GM12801 (cell line): ENCODE data around the gene DNAH8.

Experiments
- TF ChIP-seq, protein P1 (sequence below): IDR thresholded peaks from one replicate; pipeline ENCODE4 v1.5.1; 2011; ENCODE audit warnings: control low read depth; ENCODE audit not compliant: insufficient read length; ENCODE audit errors: extremely low read depth

DNAH8 gene

DNA sequence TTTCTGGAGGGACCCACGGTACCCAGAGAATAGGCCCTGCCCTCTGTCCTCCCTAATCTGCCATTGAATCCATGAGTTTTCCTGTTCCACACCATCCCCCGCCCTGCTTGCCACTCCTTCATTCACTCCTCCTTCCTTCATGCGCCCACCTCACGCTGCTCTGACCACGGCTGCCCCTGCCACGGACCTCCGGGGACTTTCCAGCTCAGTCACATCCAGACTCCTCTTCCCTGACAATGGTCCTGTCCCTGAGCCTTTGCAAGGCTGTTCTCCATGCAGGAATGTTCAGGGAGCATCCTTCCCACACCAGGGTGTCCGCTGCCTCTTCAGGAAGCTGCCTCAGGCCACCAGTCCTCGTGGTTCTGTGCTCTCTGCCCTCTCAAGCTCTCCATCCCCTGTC is 359.4 kb downstream of the DNAH8 start:
- TF ChIP-seq, protein P1, sequence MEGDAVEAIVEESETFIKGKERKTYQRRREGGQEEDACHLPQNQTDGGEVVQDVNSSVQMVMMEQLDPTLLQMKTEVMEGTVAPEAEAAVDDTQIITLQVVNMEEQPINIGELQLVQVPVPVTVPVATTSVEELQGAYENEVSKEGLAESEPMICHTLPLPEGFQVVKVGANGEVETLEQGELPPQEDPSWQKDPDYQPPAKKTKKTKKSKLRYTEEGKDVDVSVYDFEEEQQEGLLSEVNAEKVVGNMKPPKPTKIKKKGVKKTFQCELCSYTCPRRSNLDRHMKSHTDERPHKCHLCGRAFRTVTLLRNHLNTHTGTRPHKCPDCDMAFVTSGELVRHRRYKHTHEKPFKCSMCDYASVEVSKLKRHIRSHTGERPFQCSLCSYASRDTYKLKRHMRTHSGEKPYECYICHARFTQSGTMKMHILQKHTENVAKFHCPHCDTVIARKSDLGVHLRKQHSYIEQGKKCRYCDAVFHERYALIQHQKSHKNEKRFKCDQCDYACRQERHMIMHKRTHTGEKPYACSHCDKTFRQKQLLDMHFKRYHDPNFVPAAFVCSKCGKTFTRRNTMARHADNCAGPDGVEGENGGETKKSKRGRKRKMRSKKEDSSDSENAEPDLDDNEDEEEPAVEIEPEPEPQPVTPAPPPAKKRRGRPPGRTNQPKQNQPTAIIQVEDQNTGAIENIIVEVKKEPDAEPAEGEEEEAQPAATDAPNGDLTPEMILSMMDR: no peak

- TF ChIP-seq, protein P1: no peak
Observed at GRCh38 chr6:39075010-39075686, 360.0 kb downstream of the DNAH8 start.

DNA sequence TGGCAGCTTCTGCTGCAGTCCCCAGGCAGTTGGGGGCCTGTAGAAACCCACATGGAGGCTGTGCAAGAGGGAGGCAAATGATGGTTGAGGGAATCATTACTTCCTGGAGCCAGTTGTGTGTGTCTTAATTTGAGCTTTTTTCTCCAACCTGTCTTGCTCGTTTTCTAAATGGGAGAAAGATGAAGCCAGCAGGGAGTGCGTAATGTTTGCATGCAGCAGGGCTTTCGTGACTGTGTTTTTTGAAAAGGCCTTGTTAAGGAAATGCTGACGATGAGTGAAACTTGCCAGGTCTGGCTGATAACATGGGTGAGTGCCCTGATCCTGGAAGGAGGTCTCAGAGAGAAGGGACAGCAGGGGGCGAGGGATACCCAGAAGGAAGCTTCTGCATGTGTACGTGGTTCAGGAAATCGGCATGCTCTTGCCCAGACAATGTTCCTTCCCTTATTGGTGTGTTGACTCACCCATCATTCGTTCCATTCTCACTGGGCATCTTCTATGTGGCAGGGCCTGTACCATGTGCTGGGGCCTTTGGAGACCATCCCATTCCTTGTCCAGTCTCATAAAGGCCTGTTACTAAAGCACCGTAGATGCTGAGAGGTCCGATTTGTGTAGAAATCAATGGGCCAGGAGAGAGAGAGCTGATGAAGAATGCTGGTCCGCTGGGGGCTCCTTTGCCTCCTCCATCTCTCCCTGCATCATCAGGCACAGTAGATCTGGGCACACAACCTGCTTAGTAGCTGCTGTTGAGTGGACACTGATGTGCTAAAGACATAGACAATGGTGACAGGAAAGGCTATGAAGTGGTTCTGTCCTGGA is 360.9 kb downstream of the DNAH8 start:
- TF ChIP-seq, protein P1: no peak

DNA sequence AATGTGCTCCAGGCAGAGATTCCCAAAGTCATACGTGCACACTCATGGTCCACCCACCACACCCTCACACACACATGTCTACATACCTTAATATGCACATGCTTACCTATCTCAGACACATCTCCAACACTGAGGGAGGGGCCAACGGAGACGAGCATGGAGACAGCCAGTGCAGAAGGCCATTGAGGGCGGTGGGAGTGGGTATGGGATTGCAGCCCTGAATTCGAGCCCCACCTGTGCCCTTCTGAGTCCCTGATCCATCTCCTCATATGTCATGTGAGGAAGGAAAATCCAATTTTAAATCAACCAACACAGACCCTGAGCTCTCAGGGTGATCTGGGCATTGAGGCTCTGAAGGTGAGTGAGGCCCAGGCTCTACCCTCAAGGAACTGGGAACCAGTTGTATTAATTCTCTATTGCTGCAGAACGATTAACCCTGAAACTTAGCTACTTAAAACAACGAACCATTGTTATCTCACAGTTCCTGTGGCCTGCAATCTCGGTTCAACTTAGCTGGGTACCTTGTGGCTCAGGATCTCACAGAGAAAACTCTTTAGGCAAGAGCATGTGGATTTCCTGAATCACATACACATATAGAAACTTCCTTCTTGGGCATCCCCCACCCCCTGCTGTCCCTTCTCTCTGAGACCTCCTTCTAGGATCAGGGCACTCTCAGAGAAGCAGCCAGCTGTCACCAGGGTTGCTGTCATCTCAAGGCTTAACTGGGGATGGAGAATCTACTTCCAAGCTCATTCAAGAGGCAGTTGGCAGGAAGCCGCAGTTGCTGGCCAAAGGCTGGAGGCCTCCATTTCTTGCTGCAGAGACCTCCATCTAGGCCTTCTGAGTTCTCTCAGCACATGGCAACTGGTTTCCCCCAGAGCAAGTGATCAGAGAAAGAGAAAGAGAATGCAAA is 361.8 kb downstream of the DNAH8 start:
- TF ChIP-seq, protein P1: no peak

DNA sequence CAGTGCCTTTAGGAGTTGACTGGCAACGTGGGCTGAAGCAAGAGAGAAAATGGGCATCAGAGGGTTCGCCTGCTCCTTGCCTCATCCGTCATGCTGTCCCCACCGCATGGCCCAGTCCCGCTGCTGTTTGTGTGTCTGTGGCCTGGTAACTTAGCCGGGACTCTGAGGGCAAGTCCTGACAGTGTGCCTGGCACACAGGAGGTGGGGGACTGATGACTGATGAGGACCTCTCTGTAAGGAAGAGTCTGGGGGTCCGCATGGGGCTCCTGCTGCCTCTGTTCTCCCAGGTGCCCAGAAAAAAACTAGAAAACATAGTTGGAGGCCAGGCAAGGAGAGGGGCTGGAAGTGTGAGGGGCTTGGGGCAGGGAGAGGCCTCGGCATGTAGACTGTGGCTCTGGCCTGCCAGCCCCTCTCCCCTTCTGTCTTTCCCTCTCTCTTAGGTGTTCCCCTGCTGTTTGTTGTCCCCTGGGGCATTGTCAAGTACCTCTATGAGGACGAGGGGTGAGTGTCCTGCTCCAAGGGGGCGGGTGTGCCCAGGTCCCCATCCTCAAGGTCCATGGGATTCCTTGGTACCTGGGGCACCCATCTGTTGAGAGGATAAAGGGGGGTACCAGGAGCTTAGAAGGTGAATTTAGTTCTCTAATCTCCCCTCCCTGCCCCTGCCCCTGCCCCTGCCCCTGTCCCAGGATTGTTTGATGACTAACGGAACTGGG is 362.9 kb downstream of the DNAH8 start:
- TF ChIP-seq, protein P1: no peak

- TF ChIP-seq, protein P1: no peak
Observed at GRCh38 chr6:39078695-39079094, 363.6 kb downstream of the DNAH8 start.
